ELF-1 (cell line): ENCODE data around the gene RAB20.
A peak's percentile ranks its signal among the peaks of the same experiment; 100 is the strongest.
"Not testable (repeated sequence)": the region's sequence is repeated elsewhere in the genome, so short reads cannot be mapped to it uniquely, and the experiment has no call there.

Experiments used
- DNase-seq: peaks from one replicate; pipeline ENCODE4 v3.0.0-alpha.2; 2016; ENCODE audit warnings: low read depth, low spot score

RAB20 gene

GRCh38 chr13:110575322-110576069, 14.0 kb upstream of the RAB20 start:
- peak; percentile 64 for DNase-seq

DNA sequence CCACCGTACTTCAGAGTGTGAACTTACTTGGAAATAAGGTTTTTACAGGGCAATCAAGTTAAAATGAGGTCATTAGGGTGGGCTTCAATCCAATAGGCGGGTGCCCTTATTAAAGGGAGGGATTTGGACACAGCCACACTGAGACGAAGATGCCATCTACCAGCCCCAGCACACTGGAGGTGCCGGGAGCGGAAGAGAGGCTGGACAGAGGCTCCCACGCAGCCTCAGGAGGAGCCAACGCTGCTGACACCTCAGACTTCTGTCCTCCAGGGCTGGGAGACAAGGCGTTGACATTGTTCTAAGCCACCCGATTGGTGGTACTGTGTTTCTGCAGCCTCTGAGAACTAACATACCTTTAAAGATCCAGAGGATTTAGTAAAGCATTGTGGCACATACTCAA, 12.6 kb upstream of the RAB20 start:
- no peak for DNase-seq

GRCh38 chr13:110572778-110573118, 11.2 kb upstream of the RAB20 start:
- DNase-seq = no peak

GRCh38 chr13:110571896-110572777, 10.6 kb upstream of the RAB20 start:
- no peak for DNase-seq

- no peak for DNase-seq
These were observed 9.4 kb upstream of the RAB20 start for GRCh38 chr13:110570886-110571285.

DNA sequence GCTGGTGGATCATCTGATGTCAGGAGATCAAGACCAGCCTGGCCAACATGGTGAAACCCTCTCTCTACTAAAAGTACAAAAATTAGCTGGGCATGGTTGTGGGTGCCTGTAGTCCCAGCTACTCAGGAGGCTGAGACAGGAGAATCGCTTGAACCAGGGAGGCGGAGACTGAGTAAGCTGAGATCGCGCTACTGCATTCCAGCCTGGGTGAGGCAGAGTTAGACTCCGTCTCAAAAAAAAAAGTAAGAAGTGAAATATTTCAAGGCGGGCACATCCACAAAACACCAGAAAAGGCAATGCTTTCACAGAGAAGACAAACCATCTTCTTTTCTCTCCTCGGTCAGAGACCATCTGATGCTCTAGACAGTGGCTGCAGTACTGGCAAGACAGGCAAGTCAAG, 8.4 kb upstream of the RAB20 start:
- not testable (repeated sequence) for DNase-seq

DNA sequence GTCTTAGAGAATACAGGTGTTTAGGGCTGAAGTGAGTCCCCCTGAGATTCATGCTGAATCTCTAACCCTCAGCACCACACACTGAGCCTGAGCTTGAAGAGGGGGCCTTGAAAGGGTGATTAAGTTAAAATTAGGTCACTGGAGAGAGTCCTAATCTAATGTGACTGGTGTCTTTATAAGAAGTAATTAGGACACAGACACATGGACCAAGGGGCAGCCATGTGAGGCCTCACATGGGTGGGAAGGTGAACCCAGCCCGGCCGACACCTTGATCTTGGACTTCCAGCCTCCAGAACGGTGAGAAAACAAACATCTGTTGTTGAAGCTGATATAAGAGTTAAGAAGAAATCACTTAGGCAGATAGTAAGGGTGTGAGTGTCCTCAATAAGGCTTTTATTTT, 7.1 kb upstream of the RAB20 start:
- DNase-seq = no peak

GRCh38 chr13:110566171-110566570, 4.6 kb upstream of the RAB20 start:
- no peak for DNase-seq

GRCh38 chr13:110565296-110565695, 3.8 kb upstream of the RAB20 start:
- DNase-seq = no peak

DNA sequence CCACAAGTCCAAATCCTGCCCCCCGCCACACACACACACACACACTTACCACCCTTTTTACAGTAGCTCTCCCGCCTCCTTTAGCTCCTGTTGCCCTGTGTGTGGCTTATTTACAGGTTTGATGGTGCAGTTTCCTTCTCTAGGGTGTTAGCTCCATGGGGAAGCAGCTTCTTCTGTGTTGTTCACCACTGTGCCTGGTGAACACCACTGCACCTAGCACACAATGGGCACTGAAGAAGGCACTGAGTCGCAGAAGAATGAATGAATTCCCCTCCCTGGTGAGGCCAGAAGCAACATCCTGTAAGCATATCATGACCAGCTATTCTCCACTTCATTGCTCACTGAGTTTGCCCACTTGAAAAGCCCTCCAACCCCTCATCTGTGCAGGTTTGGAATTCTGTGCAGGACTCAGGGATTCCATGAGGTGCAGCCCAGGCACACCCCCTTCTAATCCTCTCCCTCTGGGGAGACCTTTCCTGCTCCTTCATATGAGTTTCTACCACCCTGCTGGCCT, 3.0 kb upstream of the RAB20 start:
- DNase-seq = no peak

DNA sequence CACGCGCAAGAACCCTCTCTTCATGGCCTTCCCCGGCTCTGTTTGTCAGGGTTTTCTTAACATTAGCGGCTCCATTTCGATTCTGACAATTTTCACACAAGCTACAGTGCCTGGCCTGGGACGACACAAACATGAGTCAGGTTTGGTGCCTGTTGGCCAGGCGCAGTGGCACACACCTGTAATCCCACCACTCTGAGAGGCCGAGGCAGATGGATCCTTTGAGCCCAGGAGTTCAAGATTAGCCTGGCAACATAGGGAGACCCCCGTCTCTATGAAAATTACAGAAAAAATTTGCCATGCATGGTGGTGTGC, 1.9 kb upstream of the RAB20 start:
- DNase-seq = no peak

GRCh38 chr13:110562696-110563462, 1.4 kb upstream of the RAB20 start:
- no peak for DNase-seq

GRCh38 chr13:110562036-110562597, 595 bp upstream of the RAB20 start:
- DNase-seq = no peak

DNA sequence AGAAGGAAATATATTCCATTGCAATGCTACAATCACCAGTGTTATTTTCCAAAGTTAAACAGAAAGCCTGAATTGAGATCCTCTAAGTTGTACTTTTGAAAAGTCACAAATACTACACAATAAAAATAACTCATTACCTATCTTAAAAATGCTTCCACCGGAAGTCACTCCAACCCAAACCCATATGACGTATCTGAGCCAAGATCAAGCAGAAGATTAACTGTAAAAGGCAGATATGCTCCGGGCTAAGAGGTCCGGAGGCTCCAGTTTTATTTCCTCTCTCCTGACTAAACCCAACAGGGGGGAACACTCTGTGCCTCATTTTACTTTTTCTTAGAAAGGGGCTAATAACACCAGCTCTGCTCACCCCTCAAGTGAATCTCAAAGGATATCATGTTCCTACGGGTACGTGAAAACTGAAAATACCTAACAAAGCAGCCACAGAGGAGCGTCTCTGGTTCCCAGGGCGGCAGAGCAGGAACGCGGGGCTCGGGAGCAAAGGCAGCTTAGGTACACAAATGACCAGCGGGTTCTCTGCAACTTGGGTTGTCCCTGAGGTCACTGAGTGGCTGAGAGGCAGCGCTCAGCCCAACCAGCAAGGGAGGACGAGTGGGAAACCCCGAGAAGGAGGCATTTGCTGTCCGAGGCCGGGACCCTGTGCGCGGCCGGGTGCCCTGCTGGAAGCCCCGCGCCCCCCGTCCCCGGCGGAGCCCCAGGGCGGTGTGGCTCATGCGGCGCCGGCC, 750 bp downstream of the RAB20 start:
- DNase-seq = peak; percentile 72

DNA sequence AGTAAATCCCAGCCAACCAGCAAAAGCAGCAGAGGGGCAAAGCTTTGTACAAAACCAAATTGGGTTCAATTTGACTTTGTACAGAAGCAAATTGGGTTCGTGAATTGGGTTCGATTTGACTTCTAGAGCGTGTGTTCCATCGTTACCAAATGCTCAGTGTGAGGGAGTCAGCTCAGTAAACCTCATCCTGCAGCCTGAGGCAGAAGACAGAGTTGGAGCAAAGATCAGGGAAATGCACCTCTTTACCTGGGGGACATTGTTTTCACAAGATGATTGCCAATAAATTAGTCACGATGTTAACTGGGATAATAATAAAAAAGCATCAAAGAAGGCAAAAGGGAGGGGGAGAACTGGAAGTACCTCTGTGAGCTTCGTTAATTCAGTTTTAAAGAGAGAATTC, 1.5 kb downstream of the RAB20 start:
- DNase-seq = no peak

DNA sequence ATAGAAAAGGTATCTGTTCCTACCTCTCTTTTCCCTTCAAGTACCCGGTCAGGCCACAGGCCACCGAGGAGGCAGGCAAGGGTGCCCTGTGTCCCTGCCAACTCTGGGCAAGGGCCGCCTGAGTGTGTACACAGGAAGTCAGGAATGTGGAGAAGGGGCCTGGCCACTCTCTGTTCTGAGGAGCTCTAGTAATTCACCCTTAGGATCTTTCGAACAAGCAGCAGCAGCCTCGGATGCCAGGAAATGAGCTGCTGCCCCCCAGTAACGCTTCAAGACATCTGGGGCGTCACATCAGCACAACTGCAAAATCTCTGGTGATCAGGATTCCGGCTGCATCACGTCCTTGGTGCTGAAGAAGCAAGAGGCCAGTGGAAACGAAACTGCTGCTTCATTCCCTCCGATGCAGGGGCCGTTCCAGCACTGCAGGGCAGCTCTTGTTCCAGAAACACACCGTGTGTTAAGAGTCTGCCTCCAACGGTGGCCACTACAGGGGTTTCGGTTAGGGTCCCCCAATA, 2.0 kb downstream of the RAB20 start:
- DNase-seq = no peak

- DNase-seq = no peak
These were observed 3.8 kb downstream of the RAB20 start for GRCh38 chr13:110557610-110558305.

DNA sequence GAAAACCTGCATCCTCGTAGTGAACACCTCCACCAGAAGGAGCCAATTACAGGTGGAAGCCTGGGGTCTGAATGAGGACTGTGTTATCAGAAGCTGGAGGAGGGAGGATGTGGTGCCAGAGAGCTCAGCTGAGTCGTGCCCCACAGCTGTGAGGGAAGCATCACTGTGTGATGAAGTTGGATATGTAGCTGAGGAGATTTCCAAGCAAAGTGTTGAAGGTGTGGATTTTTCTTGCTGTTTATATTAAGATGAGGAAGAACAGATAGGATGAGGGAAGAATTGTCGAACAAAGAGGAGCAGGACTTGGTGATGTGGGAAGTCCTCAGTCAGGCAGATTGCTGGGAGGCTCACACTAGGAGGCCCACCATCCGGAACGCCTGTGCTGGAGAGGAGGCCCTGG, 4.4 kb downstream of the RAB20 start:
- DNase-seq = no peak

GRCh38 chr13:110556224-110556606, 5.3 kb downstream of the RAB20 start:
- DNase-seq = no peak

DNA sequence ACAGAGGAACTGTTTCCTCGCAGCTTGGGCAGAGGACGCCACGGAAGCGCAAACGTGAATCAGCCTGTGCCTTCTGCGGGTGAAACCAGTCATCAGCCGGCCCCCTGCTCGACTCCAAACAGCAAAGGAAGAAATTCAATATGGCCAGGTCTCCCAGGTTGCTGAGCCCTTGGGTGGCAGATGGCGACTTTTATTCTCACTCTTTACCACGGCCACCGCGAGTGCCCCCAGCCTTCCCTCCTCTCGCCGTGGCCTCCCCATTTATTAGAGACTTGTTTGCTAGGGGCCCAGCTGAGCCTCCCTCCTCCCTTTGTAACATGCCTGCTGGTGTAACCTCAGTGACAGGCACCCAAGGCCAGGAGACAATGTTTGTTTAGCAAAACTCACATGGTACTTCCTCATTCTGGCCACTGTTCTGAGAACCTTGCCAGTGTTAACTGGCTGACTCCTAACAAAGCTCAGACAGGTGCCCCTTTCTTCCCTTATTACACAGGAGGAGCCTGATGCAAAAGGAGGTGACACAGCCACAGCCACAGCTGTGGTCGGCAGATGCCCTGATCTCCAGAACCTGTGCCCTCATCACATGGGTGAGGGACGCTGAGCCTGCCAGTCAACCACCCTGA, 5.8 kb downstream of the RAB20 start:
- no peak for DNase-seq
